Kasumi-1 (cell line): Measurements from ENCODE around the gene GDF10.

Experiments
- DNase-seq, 2 experiments: peaks; one replicate each; lab custom pipeline; 2025; lab: John Stamatoyannopoulos, UW

GDF10 gene

GRCh38 chr10:47334466-47335295 lies 34.7 kb downstream of the GDF10 start:
- no peak for DNase-seq

- no peak for DNase-seq
Measured at GRCh38 chr10:47335906-47336305, 35.9 kb downstream of the GDF10 start.

GRCh38 chr10:47336387-47337134 lies 36.6 kb downstream of the GDF10 start:
- no peak for DNase-seq

GRCh38 chr10:47337310-47337709 lies 37.3 kb downstream of the GDF10 start:
- no peak for DNase-seq

- DNase-seq: no peak
Measured at GRCh38 chr10:47339186-47339735, 39.3 kb downstream of the GDF10 start.

- DNase-seq: peak; percentile 57 to 63
Measured at GRCh38 chr10:47339759-47340607, 40.0 kb downstream of the GDF10 start.

GRCh38 chr10:47340608-47341170 lies 40.7 kb downstream of the GDF10 start:
- DNase-seq: peak; percentile 42 to 61

GRCh38 chr10:47344996-47345870 lies 45.2 kb downstream of the GDF10 start:
- DNase-seq: no peak

- DNase-seq: no peak
Measured at GRCh38 chr10:47346581-47347302, 46.7 kb downstream of the GDF10 start.

GRCh38 chr10:47347303-47347675 lies 47.3 kb downstream of the GDF10 start:
- DNase-seq: no peak

GRCh38 chr10:47348138-47348651 lies 48.2 kb downstream of the GDF10 start, which contains the start of gene RBP3:
TSS of gene RBP3 (plus strand) at chr10:47348363. CDS start at chr10:47348485, 122 bp downstream.
- no peak for DNase-seq

- DNase-seq: no peak
Measured at GRCh38 chr10:47348661-47349470, 48.9 kb downstream of the GDF10 start.

- DNase-seq: no peak
Measured at GRCh38 chr10:47349516-47349915, 49.5 kb downstream of the GDF10 start.

- DNase-seq: no peak
Measured at GRCh38 chr10:47349941-47350371, 50.0 kb downstream of the GDF10 start.

GRCh38 chr10:47350671-47351640 lies 51.0 kb downstream of the GDF10 start:
- no peak for DNase-seq

GRCh38 chr10:47351899-47352815 lies 52.2 kb downstream of the GDF10 start:
- DNase-seq: no peak
